Neural cell (in vitro differentiated cells): Measurements from ENCODE around the gene TTC34. TPM values are rescaled to one million over a fixed set of nuclear protein-coding genes. Genes with fewer than 3 reads are reported as not detected.

Experiments
- polyA plus RNA-seq: library from polyadenylated mRNA; depleted of rRNA; stranded (reverse); fragments of >200 nt; gene quantifications from 2 replicates; pipeline ENCODE4 v1.2.3, GENCODE V29; 2014

Gene TTC34
- polyA plus RNA-seq, 1 donor from 2014 or later: 0.05 TPM

Other genes starting within 250 kb of the TTC34 start
- gene TNFRSF14, start 245.3 kb downstream of the TTC34 start, polyA plus RNA-seq: 1.1 TPM in 2 replicates
- 29.0 and 35.9 TPM in 2 replicates for gene PRXL2B, start 214.9 kb downstream of the TTC34 start, polyA plus RNA-seq
- gene MMEL1, start 168.7 kb downstream of the TTC34 start, polyA plus RNA-seq: 5.2 TPM in 1 of 2 replicates, not detected in the other
- gene ACTRT2, start 219.8 kb upstream of the TTC34 start, polyA plus RNA-seq: not detected in 2 replicates